Panc1 (cell line): Measurements from ENCODE around the gene CD58. TPM values are rescaled to one million over a fixed set of nuclear protein-coding genes. Genes with fewer than 3 reads are reported as not detected.

Experiments
- ATAC-seq: fragments of 200-7000 bp; cut with Tn5 transposase; 2 replicates; pipeline ENCODE4 v1.9.1; 2020; ENCODE audit warnings: mild to moderate bottlenecking, moderate library complexity
- BruUV-seq: library from RNA; stranded (reverse); fragments of 400-500 nt; replicated peaks from 2 replicates; lab custom pipeline; 2021; lab: Mats Ljungman, UMichigan
- CTCF ChIA-PET: fragments of 300-600 bp; sonication (Branson Sonifier 250); formaldehyde crosslinking; loops from one replicate; lab custom pipeline; 2022; ENCODE audit warnings: antibody characterized with exemption; lab: Charles Lee
- POLR2A ChIA-PET: fragments of 300-600 bp; sonication (Branson Sonifier 250); formaldehyde crosslinking; loops from one replicate; lab custom pipeline; 2022; ENCODE audit warnings: antibody characterized with exemption; lab: Charles Lee
- DNase-seq: peaks from one replicate; pipeline ENCODE4 v3.0.0-alpha.2; 2010; ENCODE audit warnings: low read depth, low spot score
- H3K27ac ChIP-seq: 2 replicates; pipeline ENCODE4 v1.5.1; 2011; ENCODE audit warnings: mild to moderate bottlenecking, low read length, inconsistent platforms
- H3K27me3 ChIP-seq: fragments of 200-500 bp; sonication (Bioruptor generic); 2 replicates; pipeline ENCODE4 v1.6.0; 2014; ENCODE audit warnings: low read length, inconsistent platforms; ENCODE audit not compliant: control insufficient read depth, insufficient read depth
- H3K36me3 ChIP-seq: fragments of 200-500 bp; sonication (Bioruptor generic); 2 replicates; pipeline ENCODE4 v1.5.1; 2014; ENCODE audit warnings: inconsistent platforms, mild to moderate bottlenecking, low read length, moderate library complexity; ENCODE audit not compliant: control insufficient read depth, insufficient read depth
- H3K4me1 ChIP-seq: 2 replicates; pipeline ENCODE4 v1.5.1; 2011; ENCODE audit warnings: inconsistent platforms, mild to moderate bottlenecking, low read length, moderate library complexity; ENCODE audit not compliant: control insufficient read depth, insufficient read depth
- H3K4me3 ChIP-seq, 2 experiments: 2 replicates each; pipeline ENCODE4 v1.5.1; 2011 to 2012; ENCODE audit warnings: low read depth in 2 of 2, low read length in 2 of 2, mild to moderate bottlenecking in 2 of 2, inconsistent platforms in 1 of 2, moderate library complexity in 1 of 2
- H3K9me3 ChIP-seq: fragments of 200-500 bp; sonication (Bioruptor generic); 2 replicates; pipeline ENCODE4 v1.5.1; 2014; ENCODE audit warnings: low read depth, mild to moderate bottlenecking, inconsistent platforms, low read length, moderate library complexity; ENCODE audit not compliant: control insufficient read depth, insufficient read depth
- CTCF ChIP-seq: fragments of 450-650 bp; IDR thresholded peaks from 2 replicates; pipeline ENCODE4 v1.5.1; 2017; ENCODE audit warnings: mild to moderate bottlenecking
- POLR2AphosphoS5 ChIP-seq: IDR thresholded peaks from 2 replicates; pipeline ENCODE4 v1.6.1; 2012; ENCODE audit warnings: mild to moderate bottlenecking, low read depth, low read length, moderate library complexity
- REST ChIP-seq, 2 experiments: IDR thresholded peaks; 2 replicates each; pipeline ENCODE4 v1.6.1; 2011 to 2012; ENCODE audit warnings: low read depth in 2 of 2, control low read depth in 1 of 2, low read length in 1 of 2, mild to moderate bottlenecking in 1 of 2, moderate library complexity in 1 of 2; ENCODE audit not compliant: insufficient read depth in 1 of 2
- SIN3A ChIP-seq: IDR thresholded peaks from 2 replicates; pipeline ENCODE4 v1.6.1; 2012; ENCODE audit warnings: low read depth, mild to moderate bottlenecking, low read length, moderate library complexity, borderline replicate concordance; ENCODE audit not compliant: insufficient read depth
- TCF7L2 ChIP-seq: IDR thresholded peaks from 2 replicates; pipeline ENCODE4 v1.6.1; 2011; ENCODE audit warnings: mild to moderate bottlenecking, low read depth, low read length, inconsistent platforms
- in situ Hi-C: cut with HindIII; loops from 2 replicates; pipeline ENCODE4 v1.10.0; 2016; ENCODE audit warnings: low sequenced_read_pairs, low pct_unique_long_range_greater_than_20kb
- intact Hi-C: fragments of 100-400 bp; cut with micrococcal nuclease; formaldehyde crosslinking; loops from one replicate; pipeline ENCODE4 v1.10.0; 2022; ENCODE audit not compliant: unreplicated experiment
- total RNA-seq: library from RNA; stranded (reverse); gene quantifications from one replicate; pipeline ENCODE4 v1.2.1, GENCODE V29; 2021; ENCODE audit not compliant: unreplicated experiment

The CD58 gene
- total RNA-seq, 1 experiment from 2014 or later = 12.6 TPM

- Histone ChIP-seq H3K4me3 (no peak overlapping the region), H3K27me3 (no peaks in the 10 kb centered on the region), H3K4me1 (no peaks in the 10 kb centered on the region), H3K9me3 (no peaks in the 10 kb centered on the region), H3K36me3 (no peaks in the 10 kb centered on the region), H3K27ac (no peak overlapping the region)
- intact Hi-C loops = no loop called here
- DNase-seq (no peak), ATAC-seq (no peak)
- in situ Hi-C loops = no loop called here
- no TSS peak for BruUV-seq
- no peak for TF ChIP-seq SIN3A
- TF ChIP-seq CTCF = no peak
- no peak for TF ChIP-seq REST (IDR thresholded peaks at IDR 0.05; ENCODE audit: insufficient read depth in 1 of 2, low read depth in 2 of 2, low read length in 1 of 2)
- TF ChIP-seq POLR2AphosphoS5 = no peak
- no peak for TF ChIP-seq TCF7L2
- CTCF ChIA-PET = no interaction called here
- POLR2A ChIA-PET = no interaction called here
Observed at GRCh38 chr1:116521186-116521585, 49.6 kb downstream of the CD58 start.

- ATAC-seq (no peak), DNase-seq (no peak)
- Histone ChIP-seq H3K4me1 (no peaks in the 10 kb centered on the region), H3K36me3 (no peaks in the 10 kb centered on the region), H3K4me3 (no peak overlapping the region), H3K27ac (no peak overlapping the region), H3K9me3 (no peaks in the 10 kb centered on the region), H3K27me3 (no peaks in the 10 kb centered on the region)
- TF ChIP-seq TCF7L2 (no peak), POLR2AphosphoS5 (no peak), CTCF (no peak), REST (IDR thresholded peaks at IDR 0.05; ENCODE audit: insufficient read depth in 1 of 2, low read depth in 2 of 2, low read length in 1 of 2) (no peak), SIN3A (no peak)
- intact Hi-C loops = no loop called here
- ChIA-PET POLR2A (no interaction called here), CTCF (no interaction called here)
- in situ Hi-C loops = no loop called here
- no TSS peak for BruUV-seq
Observed at GRCh38 chr1:116518400-116518799, 52.4 kb downstream of the CD58 start.
